Ishikawa (cell line): ENCODE results near the gene CYP3A7.

ENCODE experiments used
- CEBPB ChIP-seq: IDR thresholded peaks from 2 replicates; pipeline ENCODE4 v1.6.1; 2012
- EGR1 ChIP-seq: IDR thresholded peaks from 2 replicates; pipeline ENCODE4 v1.6.1; 2012
- EP300 ChIP-seq: IDR thresholded peaks from 2 replicates; pipeline ENCODE4 v1.6.1; 2012; ENCODE audit warnings: borderline replicate concordance
- TAF1 ChIP-seq: IDR thresholded peaks from 2 replicates; pipeline ENCODE4 v1.6.1; 2012; ENCODE audit warnings: low read depth, mild to moderate bottlenecking
- TCF12 ChIP-seq: IDR thresholded peaks from 2 replicates; pipeline ENCODE4 v1.6.1; 2012; ENCODE audit warnings: low read depth
- TEAD4 ChIP-seq: IDR thresholded peaks from 2 replicates; pipeline ENCODE4 v1.6.1; 2012
- YY1 ChIP-seq: IDR thresholded peaks from 2 replicates; pipeline ENCODE4 v1.6.1; 2012; ENCODE audit warnings: low read depth
- TF ChIP-seq, protein P1 (sequence below): IDR thresholded peaks from 2 replicates; pipeline ENCODE4 v1.6.1; 2012; ENCODE audit warnings: low read depth, mild to moderate bottlenecking

DNA sequence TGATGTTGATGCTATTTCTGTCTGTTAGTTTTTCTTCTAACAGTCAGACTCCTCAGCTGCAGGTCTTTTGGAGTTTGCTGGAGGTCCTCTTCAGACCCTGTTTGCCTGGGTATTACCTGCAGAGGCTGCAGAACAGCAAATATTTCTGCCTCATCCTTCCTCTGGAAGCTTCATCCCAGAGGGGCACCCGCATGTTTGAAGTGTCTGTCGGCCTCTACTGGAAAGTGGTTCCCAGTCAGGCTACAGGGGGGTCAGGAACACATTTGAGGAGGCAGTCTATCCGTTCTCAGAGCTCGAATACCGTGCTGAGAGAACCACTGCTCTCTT is 41.9 kb downstream of the CYP3A7 start:
- TF ChIP-seq EGR1 (no peak), TAF1 (no peak), CEBPB (no peak), TCF12 (no peak), YY1 (no peak), EP300 (no peak), TEAD4 (no peak)
- TF ChIP-seq, protein P1, sequence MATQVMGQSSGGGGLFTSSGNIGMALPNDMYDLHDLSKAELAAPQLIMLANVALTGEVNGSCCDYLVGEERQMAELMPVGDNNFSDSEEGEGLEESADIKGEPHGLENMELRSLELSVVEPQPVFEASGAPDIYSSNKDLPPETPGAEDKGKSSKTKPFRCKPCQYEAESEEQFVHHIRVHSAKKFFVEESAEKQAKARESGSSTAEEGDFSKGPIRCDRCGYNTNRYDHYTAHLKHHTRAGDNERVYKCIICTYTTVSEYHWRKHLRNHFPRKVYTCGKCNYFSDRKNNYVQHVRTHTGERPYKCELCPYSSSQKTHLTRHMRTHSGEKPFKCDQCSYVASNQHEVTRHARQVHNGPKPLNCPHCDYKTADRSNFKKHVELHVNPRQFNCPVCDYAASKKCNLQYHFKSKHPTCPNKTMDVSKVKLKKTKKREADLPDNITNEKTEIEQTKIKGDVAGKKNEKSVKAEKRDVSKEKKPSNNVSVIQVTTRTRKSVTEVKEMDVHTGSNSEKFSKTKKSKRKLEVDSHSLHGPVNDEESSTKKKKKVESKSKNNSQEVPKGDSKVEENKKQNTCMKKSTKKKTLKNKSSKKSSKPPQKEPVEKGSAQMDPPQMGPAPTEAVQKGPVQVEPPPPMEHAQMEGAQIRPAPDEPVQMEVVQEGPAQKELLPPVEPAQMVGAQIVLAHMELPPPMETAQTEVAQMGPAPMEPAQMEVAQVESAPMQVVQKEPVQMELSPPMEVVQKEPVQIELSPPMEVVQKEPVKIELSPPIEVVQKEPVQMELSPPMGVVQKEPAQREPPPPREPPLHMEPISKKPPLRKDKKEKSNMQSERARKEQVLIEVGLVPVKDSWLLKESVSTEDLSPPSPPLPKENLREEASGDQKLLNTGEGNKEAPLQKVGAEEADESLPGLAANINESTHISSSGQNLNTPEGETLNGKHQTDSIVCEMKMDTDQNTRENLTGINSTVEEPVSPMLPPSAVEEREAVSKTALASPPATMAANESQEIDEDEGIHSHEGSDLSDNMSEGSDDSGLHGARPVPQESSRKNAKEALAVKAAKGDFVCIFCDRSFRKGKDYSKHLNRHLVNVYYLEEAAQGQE: no peak
